ENCODE results near the gene SOX10. TPM values are rescaled to one million over a fixed set of nuclear protein-coding genes. Genes with fewer than 3 reads are reported as not detected.

The SOX10 gene
- total and polyA plus RNA-seq, 2 donors (not counting 1 experiment from before 2014, with no cell fraction given) = not detected

- ATAC-seq (ENCODE audit: low read depth) = no peak
- Histone ChIP-seq H3K27me3 (replicated peaks in 1 of 4; ENCODE audit: control extremely low read depth in 1 of 4, control insufficient read depth in 3 of 4, insufficient read depth in 4 of 4, low read length in 3 of 4) (no peaks in the 10 kb centered on the region), H3K4me3 (ENCODE audit: control extremely low read depth in 1 of 5, extremely low read depth in 1 of 5, insufficient read depth in 1 of 5, low read depth in 2 of 5, low read length in 4 of 5) (no peak overlapping the region), H3K4me2 (replicated peaks; ENCODE audit: low read depth, low read length, poor library complexity, severe bottlenecking) (no peak overlapping the region), H4K20me1 (ENCODE audit: control insufficient read depth, insufficient read depth, low read length, poor library complexity, severe bottlenecking) (no peaks in the 10 kb centered on the region), H3K9me3 (ENCODE audit: control extremely low read depth in 1 of 3, control insufficient read depth in 2 of 3, insufficient read depth in 1 of 3, low read length in 2 of 3) (no peaks in the 10 kb centered on the region), H3K36me3 (replicated peaks in 1 of 2; ENCODE audit: control extremely low read depth in 1 of 2, control insufficient read depth in 1 of 2, extremely low read depth in 1 of 2, insufficient read depth in 2 of 2, low read length in 1 of 2) (no peaks in the 10 kb centered on the region), H3K9ac (ENCODE audit: low read length) (no peak overlapping the region), H2AFZ (ENCODE audit: insufficient read depth, low read depth, low read length, poor library complexity, severe bottlenecking) (no peak overlapping the region), H3K79me2 (ENCODE audit: control insufficient read depth, insufficient read depth, low read length) (no peaks in the 10 kb centered on the region), H3K27ac (ENCODE audit: low read length in 2 of 2) (no peak overlapping the region), H3K4me1 (ENCODE audit: control insufficient read depth in 2 of 2, insufficient read depth in 2 of 2, low read length in 2 of 2) (peaks cover 18 to 27% of the 10 kb centered on the region in 2 donors)
- no peak for DNase-seq
- Mint-ChIP-seq H3K4me1 (peaks cover 30% of the 10 kb centered on the region), H3K27ac (no peak overlapping the region), H3K4me3 (no peak overlapping the region), H3K27me3 (no peaks in the 10 kb centered on the region), H3K9me3 (ENCODE audit: insufficient read depth) (no peaks in the 10 kb centered on the region)
- no peak for TF ChIP-seq EZH2 (IDR thresholded peaks at IDR 0.05; ENCODE audit: borderline replicate concordance, insufficient read depth, low read depth, low read length, poor library complexity, severe bottlenecking)
- no peak for TF ChIP-seq CTCF (IDR thresholded peaks at IDR 0.05)
- WGBS (ENCODE audit: insufficient coverage) = 77% methylated on average over 7 of the region's 10 CpGs
- intact Hi-C loops (cut with micrococcal nuclease) = no loop called here
- CTCF ChIA-PET = no interaction called here
- POLR2A ChIA-PET = no interaction called here
These were observed 14.9 kb upstream of the SOX10 start for GRCh38 chr22:37999236-37999635.

GRCh38 chr22:37998543-37998942, 14.2 kb upstream of the SOX10 start:
- DNase-seq (no peak), ATAC-seq (ENCODE audit: low read depth) (no peak)
- H3K27ac Mint-ChIP-seq = no peak overlapping the region
- no peaks in the 10 kb centered on the region for H3K79me2 ChIP-seq (ENCODE audit: control insufficient read depth, insufficient read depth, low read length)
- ChIA-PET CTCF (no interaction called here), POLR2A (no interaction called here)
- H3K4me3 ChIP-seq (ENCODE audit: control extremely low read depth in 1 of 5, extremely low read depth in 1 of 5, insufficient read depth in 1 of 5, low read depth in 2 of 5, low read length in 4 of 5) = no peak overlapping the region
- H3K4me1 ChIP-seq (ENCODE audit: control insufficient read depth in 2 of 2, insufficient read depth in 2 of 2, low read length in 2 of 2) = peaks cover 18 to 27% of the 10 kb centered on the region in 2 donors
- no peak overlapping the region for H3K9ac ChIP-seq (ENCODE audit: low read length)
- H3K27me3 Mint-ChIP-seq = no peaks in the 10 kb centered on the region
- H3K9me3 ChIP-seq (ENCODE audit: control extremely low read depth in 1 of 3, control insufficient read depth in 2 of 3, insufficient read depth in 1 of 3, low read length in 2 of 3) = no peaks in the 10 kb centered on the region
- H3K27me3 ChIP-seq (replicated peaks in 1 of 4; ENCODE audit: control extremely low read depth in 1 of 4, control insufficient read depth in 3 of 4, insufficient read depth in 4 of 4, low read length in 3 of 4) = no peaks in the 10 kb centered on the region
- no peak for TF ChIP-seq CTCF (IDR thresholded peaks at IDR 0.05)
- no peak for TF ChIP-seq EZH2 (IDR thresholded peaks at IDR 0.05; ENCODE audit: borderline replicate concordance, insufficient read depth, low read depth, low read length, poor library complexity, severe bottlenecking)
- no peak overlapping the region for H2AFZ ChIP-seq (ENCODE audit: insufficient read depth, low read depth, low read length, poor library complexity, severe bottlenecking)
- WGBS (ENCODE audit: insufficient coverage) = 93% methylated on average over 5 of the region's 7 CpGs
- H4K20me1 ChIP-seq (ENCODE audit: control insufficient read depth, insufficient read depth, low read length, poor library complexity, severe bottlenecking) = no peaks in the 10 kb centered on the region
- no peak overlapping the region for H3K4me2 ChIP-seq (replicated peaks; ENCODE audit: low read depth, low read length, poor library complexity, severe bottlenecking)
- H3K4me1 Mint-ChIP-seq = peaks cover 33% of the 10 kb centered on the region
- H3K27ac ChIP-seq (ENCODE audit: low read length in 2 of 2) = no peak overlapping the region
- H3K36me3 ChIP-seq (replicated peaks in 1 of 2; ENCODE audit: control extremely low read depth in 1 of 2, control insufficient read depth in 1 of 2, extremely low read depth in 1 of 2, insufficient read depth in 2 of 2, low read length in 1 of 2) = no peaks in the 10 kb centered on the region
- no peaks in the 10 kb centered on the region for H3K9me3 Mint-ChIP-seq (ENCODE audit: insufficient read depth)
- intact Hi-C loops (cut with micrococcal nuclease) = no loop called here
- H3K4me3 Mint-ChIP-seq = no peak overlapping the region
